DND-41 (cell line): Measurements from ENCODE around the gene REM1.

Source experiments
- CTCF ChIP-seq: IDR thresholded peaks from 2 replicates; pipeline ENCODE4 v1.5.1; 2012; ENCODE audit warnings: borderline replicate concordance, low read length, moderate library complexity, mild to moderate bottlenecking; ENCODE audit not compliant: poor library complexity, severe bottlenecking; ENCODE audit errors: extremely low read depth
- EZH2 ChIP-seq: IDR thresholded peaks from 3 replicates; pipeline ENCODE4 v1.6.1; 2012; ENCODE audit warnings: borderline replicate concordance, low read depth, mild to moderate bottlenecking, moderate library complexity, low read length, inconsistent platforms; ENCODE audit not compliant: severe bottlenecking

- TF ChIP-seq CTCF (no peak), EZH2 (no peak)
Measured at GRCh38 chr20:31522731-31523130, 47.6 kb downstream of the REM1 start.
